K562 (cell line): Measurements from ENCODE around the gene CTPS2. TPM values are rescaled to one million over a fixed set of nuclear protein-coding genes. Genes with fewer than 3 reads are reported as not detected.

Experiments
- ATAC-seq: fragments of 200-7000 bp; cut with Tn5 transposase; 3 replicates; pipeline ENCODE4 v1.9.1; 2020; ENCODE audit warnings: moderate library complexity
- BruUV-seq: library from RNA; stranded (reverse); fragments of 400-500 nt; replicated peaks from 2 replicates; lab custom pipeline; 2021; lab: Mats Ljungman, UMichigan
- CTCF ChIA-PET: fragments of 300-600 bp; formaldehyde crosslinking; extraction: SDS; loops from one replicate; lab custom pipeline; 2021; ENCODE audit warnings: low intra/inter-chr PET ratio; lab: Yijun Ruan, JAX
- POLR2A ChIA-PET: fragments of 300-600, 350-650 bp; sonication (Branson Sonifier 250); formaldehyde crosslinking; extraction: SDS; loops from one replicate; lab custom pipeline; 2021; ENCODE audit warnings: antibody characterized with exemption, inconsistent platforms; lab: Yijun Ruan, JAX
- DNase-seq, 4 experiments: peaks; one replicate each; pipeline versions ENCODE4 v3.0.0 to v3.0.0-alpha.2; 2011 to 2018; ENCODE audit warnings: low spot score in 3 of 4, mixed read lengths in 3 of 4; ENCODE audit errors: extremely low read depth in 1 of 4
- FAIRE-seq: peaks from 2 replicates; lab custom pipeline; 2011; peaks lifted over from hg19 to GRCh38; lab: Jason Lieb, UNC
- H2AFZ ChIP-seq: 2 replicates; pipeline ENCODE4 v1.6.0; 2011; ENCODE audit warnings: low read depth, low read length, control low read depth, inconsistent platforms
- H3K27ac ChIP-seq: fragments of 200-600 bp; 3 replicates; pipeline ENCODE4 v1.8.0; 2011; ENCODE audit warnings: low read depth, mild to moderate bottlenecking, control low read depth, inconsistent platforms, low read length, moderate library complexity, mixed read lengths; ENCODE audit errors: extremely low read depth
- H3K27me3 ChIP-seq, 2 experiments: fragments of 300-600 bp in 1 of 2; 2 replicates in 1 of 2; 3 replicates in 1 of 2; pipeline versions ENCODE4 v1.6.0 to v1.8.0; 2011; ENCODE audit warnings: inconsistent platforms in 2 of 2, low read length in 2 of 2, mild to moderate bottlenecking in 1 of 2, mixed read lengths in 1 of 2, moderate library complexity in 1 of 2; ENCODE audit not compliant: control insufficient read depth in 2 of 2, insufficient read depth in 2 of 2
- H3K36me3 ChIP-seq: fragments of 300-600 bp; 3 replicates; pipeline ENCODE4 v1.8.0; 2011; ENCODE audit warnings: mild to moderate bottlenecking, low read length, inconsistent platforms; ENCODE audit not compliant: control insufficient read depth, insufficient read depth
- H3K4me1 ChIP-seq, 2 experiments: fragments of 200-600 bp in 1 of 2; replicated peaks in 1 of 2; 2 replicates in 1 of 2; 3 replicates in 1 of 2; pipeline versions ENCODE4 v1.5.1 to v1.8.0; 2011; ENCODE audit warnings: inconsistent platforms in 2 of 2, low read length in 2 of 2, mild to moderate bottlenecking in 1 of 2, mixed read lengths in 1 of 2, moderate library complexity in 1 of 2; ENCODE audit not compliant: control insufficient read depth in 2 of 2, insufficient read depth in 2 of 2
- H3K4me2 ChIP-seq: 2 replicates; pipeline ENCODE4 v1.6.1; 2011; ENCODE audit warnings: low read length, control low read depth, inconsistent platforms, mixed read lengths; ENCODE audit not compliant: insufficient read depth
- H3K4me3 ChIP-seq: fragments of 200-600 bp; sonication (generic), shearing (Covaris generic); 2 replicates; pipeline ENCODE4 v1.5.1; 2016; ENCODE audit warnings: control low read depth, inconsistent platforms
- H3K79me2 ChIP-seq: fragments of 200-600 bp; 3 replicates; pipeline ENCODE4 v1.8.0; 2011; ENCODE audit warnings: low read length, inconsistent platforms; ENCODE audit not compliant: control insufficient read depth, insufficient read depth
- H3K9ac ChIP-seq, 2 experiments: 2 replicates each; pipeline versions ENCODE4 v1.6.0 to v1.6.1; 2011; ENCODE audit warnings: low read depth in 2 of 2, low read length in 2 of 2, control low read depth in 1 of 2, inconsistent platforms in 1 of 2, mild to moderate bottlenecking in 1 of 2, mixed read lengths in 1 of 2; ENCODE audit not compliant: insufficient read depth in 1 of 2
- H3K9me1 ChIP-seq: one replicate; pipeline ENCODE4 v1.6.0; 2011; ENCODE audit warnings: inconsistent platforms, mild to moderate bottlenecking, low read length, moderate library complexity; ENCODE audit not compliant: control insufficient read depth, insufficient read depth
- H3K9me3 ChIP-seq: replicated peaks from 2 replicates; pipeline ENCODE4 v1.5.1; 2011; ENCODE audit warnings: low read depth, low read length, inconsistent platforms; ENCODE audit not compliant: control insufficient read depth, insufficient read depth
- H4K20me1 ChIP-seq: replicated peaks from 2 replicates; pipeline ENCODE4 v1.6.1; 2011; ENCODE audit warnings: low read length, inconsistent platforms, mixed read lengths; ENCODE audit not compliant: control insufficient read depth, insufficient read depth
- ATF1 ChIP-seq, 2 experiments: fragments of 450-650 bp in 1 of 2; IDR thresholded peaks; 2 replicates each; pipeline ENCODE4 v1.6.1; 2016; ENCODE audit warnings: missing compliant biosample characterization in 1 of 2, missing genetic modification characterization in 1 of 2
- EP300 ChIP-seq: IDR thresholded peaks from 2 replicates; pipeline ENCODE4 v1.6.1; 2012; ENCODE audit warnings: low read length, improper control_type of control experiment
- GATA2 ChIP-seq: sonication (generic); formaldehyde crosslinking; IDR thresholded peaks from 2 replicates; pipeline ENCODE4 v1.4.0; 2020; ENCODE audit warnings: mild to moderate bottlenecking, missing genetic modification reagents
- GTF2F1 ChIP-seq: IDR thresholded peaks from 2 replicates; pipeline ENCODE4 v1.6.1; 2011; ENCODE audit warnings: low read depth, low read length, improper control_type of control experiment
- KDM4B ChIP-seq, 2 experiments: fragments of 450-650 bp in 1 of 2; sonication (generic) in 1 of 2; IDR thresholded peaks; 2 replicates each; pipeline ENCODE4 v1.6.1; 2016 to 2017; ENCODE audit warnings: borderline replicate concordance in 2 of 2, antibody characterized with exemption in 1 of 2, low read depth in 1 of 2, mild to moderate bottlenecking in 1 of 2
- KLF16 ChIP-seq: IDR thresholded peaks from 2 replicates; pipeline ENCODE4 v1.6.1; 2016; ENCODE audit warnings: antibody characterized with exemption
- NELFE ChIP-seq: IDR thresholded peaks from 2 replicates; pipeline ENCODE4 v1.6.1; 2011; ENCODE audit warnings: mild to moderate bottlenecking; ENCODE audit not compliant: insufficient read depth, insufficient read length
- NR4A1 ChIP-seq, 2 experiments: fragments of 250-450 bp in 1 of 2; fragments of 450-650 bp in 1 of 2; sonication (Bioruptor Pico) in 1 of 2; IDR thresholded peaks; 2 replicates each; pipeline versions ENCODE4 v1.4.0 to v1.6.1; 2016 to 2020; ENCODE audit warnings: mild to moderate bottlenecking in 2 of 2, missing compliant biosample characterization in 1 of 2, missing genetic modification characterization in 1 of 2, moderate library complexity in 1 of 2
- PYGO2 ChIP-seq: fragments of 450-650 bp; IDR thresholded peaks from 2 replicates; pipeline ENCODE4 v1.6.1; 2016; ENCODE audit warnings: mild to moderate bottlenecking, missing genetic modification characterization, moderate library complexity, missing compliant biosample characterization
- RUNX1 ChIP-seq: sonication (generic); IDR thresholded peaks from 2 replicates; pipeline ENCODE4 v1.6.1; 2016; ENCODE audit warnings: antibody characterized with exemption, low read depth
- SFPQ ChIP-seq: fragments of 200-400 bp; formaldehyde crosslinking; IDR thresholded peaks from 2 replicates; pipeline ENCODE4 v1.6.1; 2017; ENCODE audit warnings: mild to moderate bottlenecking, low read depth, low read length, moderate library complexity
- THRA ChIP-seq: fragments of 450-650 bp; IDR thresholded peaks from 2 replicates; pipeline ENCODE4 v1.6.1; 2017; ENCODE audit warnings: mild to moderate bottlenecking, moderate library complexity
- ZNF583 ChIP-seq: fragments of 250-450 bp; sonication (Bioruptor Pico); IDR thresholded peaks from 2 replicates; pipeline ENCODE4 v1.4.0; 2020
- ZNF699 ChIP-seq: fragments of 250-450 bp; sonication (Bioruptor Pico); IDR thresholded peaks from 2 replicates; pipeline ENCODE4 v1.8.0; 2021; ENCODE audit warnings: mild to moderate bottlenecking, moderate library complexity; ENCODE audit not compliant: insufficient replicate concordance
- ZNF79 ChIP-seq: fragments of 250-450 bp; sonication (Bioruptor Pico); IDR thresholded peaks from 2 replicates; pipeline ENCODE4 v1.4.0; 2020; ENCODE audit warnings: low read depth, mild to moderate bottlenecking, moderate library complexity
- WGBS: fragments of 100-300 bp; shearing (Covaris generic); methylation state at CpG from one replicate; pipeline ENCODE4 v1.1.6; 2016; ENCODE audit warnings: low coverage, mixed read lengths; ENCODE audit not compliant: insufficient coverage; ENCODE audit errors: missing lambda C conversion rate; 5-methylcytosine and 5-hydroxymethylcytosine counted together
- in situ Hi-C: fragments of 300-500 bp; cut with MboI; formaldehyde crosslinking; loops from 4 replicates; pipeline ENCODE4 v1.15.0; 2018; ENCODE audit warnings: inconsistent platforms, mixed read lengths
- intact Hi-C: fragments of 100-400 bp; cut with micrococcal nuclease; formaldehyde crosslinking; loops from 2 replicates; pipeline ENCODE4 v1.14.2; 2022
- polyA plus RNA-seq, 8 experiments: library from polyadenylated mRNA; depleted of rRNA in 4 of 8; stranded (reverse) in 5 of 8; unstranded in 3 of 8; fragments of >200 nt; fragmentation: Nextera tagmentation in 2 of 8; fragmentation: Illumina TruSeq in 1 of 8; extraction: Ambion mirVana in 2 of 8; extraction: Trizol in 1 of 8; gene quantifications; 2 replicates each; pipeline versions ENCODE4 v1.2.1 to v1.2.3, GENCODE V29; 2011 to 2014; ENCODE audit warnings: inconsistent platforms in 1 of 8, missing spikeins in 1 of 8
- total RNA-seq, 7 experiments: library from RNA; depleted of rRNA in 6 of 7; stranded (reverse); fragments of >200 nt in 6 of 7; fragmentation: Illumina TruSeq in 2 of 7; extraction: Trizol in 2 of 7; gene quantifications; 2 replicates each; pipeline versions ENCODE4 v1.2.1 to v1.2.3, GENCODE V29; 2011 to 2021; ENCODE audit warnings: low replicate concordance in 1 of 7
- TF ChIP-seq, protein P1 (sequence below): fragments of 250-450 bp; sonication (Bioruptor Pico); IDR thresholded peaks from 2 replicates; pipeline ENCODE4 v1.8.0; 2022; ENCODE audit warnings: moderate library complexity, mild to moderate bottlenecking, inconsistent platforms

Gene CTPS2
- total and polyA plus RNA-seq, 9 of the 15 experiments (the other 6 are each of a cell fraction or from before 2014, with no cell fraction given): 5.4 to 19.5 (median 14.1) TPM

DNA sequence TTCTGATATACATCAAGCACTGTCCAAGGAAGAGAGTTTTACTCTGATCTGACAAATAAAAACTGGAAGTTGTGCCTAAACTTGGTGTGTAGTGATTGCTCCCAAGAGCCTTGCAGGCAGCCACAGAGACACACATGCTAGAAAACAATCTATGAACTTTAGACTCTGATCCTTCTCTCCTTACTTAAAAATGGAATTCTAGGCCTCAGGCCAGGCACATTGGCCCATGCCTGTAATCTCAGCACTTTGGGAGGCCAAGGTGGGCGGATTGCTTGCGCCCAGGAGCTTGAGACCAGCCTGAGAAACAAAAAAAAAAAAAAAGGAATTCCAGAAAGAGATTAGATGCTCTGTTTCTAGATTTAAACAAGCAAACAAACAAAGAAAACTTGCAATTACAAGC lies 108.1 kb downstream of the CTPS2 start:
- H3K27me3 ChIP-seq: no peaks in the 10 kb centered on the region
- TF ChIP-seq PYGO2 (no peak), GTF2F1 (no peak), GATA2 (CRISPR knock-in tag) (no peak), THRA (no peak), ZNF79 (CRISPR knock-in tag) (no peak), EP300 (no peak), NR4A1 (CRISPR knock-in tag; IDR thresholded peaks at IDR 0.05) (no peak), NR4A1 (tag; IDR thresholded peaks at IDR 0.05) (no peak), ZNF699 (CRISPR knock-in tag) (no peak), KLF16 (no peak), NELFE (no peak), ATF1 (CRISPR knock-in tag; IDR thresholded peaks at IDR 0.05) (no peak), ATF1 (tag; IDR thresholded peaks at IDR 0.05) (no peak), ZNF583 (CRISPR knock-in tag) (no peak), RUNX1 (no peak), KDM4B (IDR thresholded peaks at IDR 0.05; ENCODE audit: borderline replicate concordance in 2 of 2, low read depth in 1 of 2) (no peak), SFPQ (no peak)
- TF ChIP-seq, protein P1, sequence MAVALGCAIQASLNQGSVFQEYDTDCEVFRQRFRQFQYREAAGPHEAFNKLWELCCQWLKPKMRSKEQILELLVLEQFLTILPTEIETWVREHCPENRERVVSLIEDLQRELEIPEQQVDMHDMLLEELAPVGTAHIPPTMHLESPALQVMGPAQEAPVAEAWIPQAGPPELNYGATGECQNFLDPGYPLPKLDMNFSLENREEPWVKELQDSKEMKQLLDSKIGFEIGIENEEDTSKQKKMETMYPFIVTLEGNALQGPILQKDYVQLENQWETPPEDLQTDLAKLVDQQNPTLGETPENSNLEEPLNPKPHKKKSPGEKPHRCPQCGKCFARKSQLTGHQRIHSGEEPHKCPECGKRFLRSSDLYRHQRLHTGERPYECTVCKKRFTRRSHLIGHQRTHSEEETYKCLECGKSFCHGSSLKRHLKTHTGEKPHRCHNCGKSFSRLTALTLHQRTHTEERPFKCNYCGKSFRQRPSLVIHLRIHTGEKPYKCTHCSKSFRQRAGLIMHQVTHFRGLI (CRISPR knock-in tag): no peak
- TF ChIP-seq, all 486 proteins: peak for 0
- H3K9ac ChIP-seq: no peak overlapping the region
- no peak overlapping the region for H2AFZ ChIP-seq
- ChIA-PET POLR2A (no interaction called here), CTCF (no interaction called here)
- no peak for FAIRE-seq
- no peak overlapping the region for H3K4me2 ChIP-seq
- H3K79me2 ChIP-seq: no peaks in the 10 kb centered on the region
- no peaks in the 10 kb centered on the region for H4K20me1 ChIP-seq
- 0 out of 3 replicates have a peak, but pooled peaks cover 7% of the 10 kb centered on the region for H3K36me3 ChIP-seq
- no peak for DNase-seq
- BruUV-seq: no TSS peak
- no peak overlapping the region for H3K4me3 ChIP-seq
- intact Hi-C loops (no loop called here), in situ Hi-C loops (no loop called here)
- H3K9me3 ChIP-seq: no peaks in the 10 kb centered on the region
- no peaks in the 10 kb centered on the region for H3K9me1 ChIP-seq
- ATAC-seq: no peak; the same call in 2 of the 3 replicates
- H3K4me1 ChIP-seq: peaks cover 4 to 7% of the 10 kb centered on the region in 2 experiments; a peak in 3 of 5 replicates
- WGBS: 92% methylated on average over 2 of the region's 2 CpGs
- no peak overlapping the region for H3K27ac ChIP-seq
